DND-41 (cell line): Measurements from ENCODE around the gene CCDC192.
A peak's percentile ranks its signal among the peaks of the same experiment; 100 is the strongest.

ENCODE experiments used
- ATAC-seq: fragments of 200-7000 bp; cut with Tn5 transposase; 3 replicates; pipeline ENCODE4 v1.9.1; 2021; ENCODE audit warnings: low read depth; ENCODE audit not compliant: insufficient read depth
- DNase-seq: peaks from one replicate; pipeline ENCODE4 v3.0.0-alpha.2; 2020
- H2AFZ ChIP-seq: 2 replicates; pipeline ENCODE4 v1.6.0; 2012; ENCODE audit warnings: low read depth, low read length
- H3K27ac ChIP-seq: 2 replicates; pipeline ENCODE4 v1.5.1; 2012; ENCODE audit warnings: low read length, inconsistent platforms
- H3K27me3 ChIP-seq: fragments of 200-600 bp; sonication (generic); 2 replicates; pipeline ENCODE4 v1.6.0; 2012; ENCODE audit warnings: low read length, mild to moderate bottlenecking, inconsistent platforms; ENCODE audit not compliant: insufficient read depth, poor library complexity
- H3K36me3 ChIP-seq: 2 replicates; pipeline ENCODE4 v1.5.1; 2012; ENCODE audit warnings: low read length, inconsistent platforms; ENCODE audit not compliant: insufficient read depth
- H3K4me1 ChIP-seq: 2 replicates; pipeline ENCODE4 v1.5.1; 2012; ENCODE audit warnings: mild to moderate bottlenecking, low read length; ENCODE audit not compliant: insufficient read depth
- H3K4me2 ChIP-seq: 2 replicates; pipeline ENCODE4 v1.6.0; 2012; ENCODE audit warnings: mild to moderate bottlenecking, moderate library complexity, low read length, inconsistent platforms; ENCODE audit not compliant: insufficient read depth
- H3K4me3 ChIP-seq, 2 experiments: fragments of 200-600 bp in 1 of 2; shearing (Covaris generic) in 1 of 2; 2 replicates each; pipeline ENCODE4 v1.5.1; 2012 to 2016; ENCODE audit warnings: inconsistent platforms in 2 of 2, low read length in 2 of 2, mild to moderate bottlenecking in 2 of 2, low read depth in 1 of 2, moderate library complexity in 1 of 2
- H3K79me2 ChIP-seq: 2 replicates; pipeline ENCODE4 v1.6.0; 2012; ENCODE audit warnings: low read length, inconsistent platforms; ENCODE audit not compliant: insufficient read depth
- H3K9ac ChIP-seq: 2 replicates; pipeline ENCODE4 v1.6.0; 2012; ENCODE audit warnings: low read depth, mild to moderate bottlenecking, inconsistent platforms, low read length, moderate library complexity
- H3K9me3 ChIP-seq: 2 replicates; pipeline ENCODE4 v1.5.1; 2012; ENCODE audit warnings: low read length, moderate library complexity, mild to moderate bottlenecking, inconsistent platforms; ENCODE audit not compliant: insufficient read depth, severe bottlenecking
- H4K20me1 ChIP-seq: 2 replicates; pipeline ENCODE4 v1.6.0; 2012; ENCODE audit warnings: low read length; ENCODE audit not compliant: insufficient read depth
- CTCF ChIP-seq: IDR thresholded peaks from 2 replicates; pipeline ENCODE4 v1.5.1; 2012; ENCODE audit warnings: borderline replicate concordance, low read length, moderate library complexity, mild to moderate bottlenecking; ENCODE audit not compliant: poor library complexity, severe bottlenecking; ENCODE audit errors: extremely low read depth
- EZH2 ChIP-seq: IDR thresholded peaks from 3 replicates; pipeline ENCODE4 v1.6.1; 2012; ENCODE audit warnings: borderline replicate concordance, low read depth, mild to moderate bottlenecking, moderate library complexity, low read length, inconsistent platforms; ENCODE audit not compliant: severe bottlenecking

CCDC192 gene

GRCh38 chr5:127959152-127959764 lies 256.1 kb downstream of the CCDC192 start:
- peaks cover 33% of the 10 kb centered on the region for H3K4me1 ChIP-seq
- H3K79me2 ChIP-seq = no peaks in the 10 kb centered on the region
- TF ChIP-seq CTCF (no peak), EZH2 (no peak)
- H3K27me3 ChIP-seq = no peaks in the 10 kb centered on the region
- H2AFZ ChIP-seq = no peak overlapping the region
- H3K4me3 ChIP-seq = no peak overlapping the region
- ATAC-seq (peak; percentile 76), DNase-seq (peak; percentile 72)
- H3K36me3 ChIP-seq = no peaks in the 10 kb centered on the region
- H3K9ac ChIP-seq = peak overlapping the region; percentile 20; the same call in 1 of the 2 replicates
- peak overlapping the region; percentile 43; the same call in 1 of the 2 replicates for H3K4me2 ChIP-seq
- peak overlapping the region; percentile 44 for H3K27ac ChIP-seq
- no peaks in the 10 kb centered on the region for H3K9me3 ChIP-seq
- H4K20me1 ChIP-seq = no peaks in the 10 kb centered on the region

GRCh38 chr5:127960270-127960691 lies 257.1 kb downstream of the CCDC192 start:
- ATAC-seq (peak; percentile 57; the same call in 2 of the 3 replicates), DNase-seq (peak; percentile 7)
- TF ChIP-seq EZH2 (no peak), CTCF (no peak)
- Histone ChIP-seq H3K4me2 (peak overlapping the region; percentile 14; the same call in 1 of the 2 replicates), H3K79me2 (no peaks in the 10 kb centered on the region), H2AFZ (0 out of 2 replicates have a peak overlapping the region, but pooled peaks have one; percentile 25), H3K4me3 (no peak overlapping the region), H3K36me3 (no peaks in the 10 kb centered on the region), H3K9me3 (no peaks in the 10 kb centered on the region), H3K27ac (peak overlapping the region; percentile 44; the same call in 1 of the 2 replicates), H4K20me1 (no peaks in the 10 kb centered on the region), H3K4me1 (peaks cover 33% of the 10 kb centered on the region), H3K9ac (0 out of 2 replicates have a peak overlapping the region, but pooled peaks have one; percentile 20), H3K27me3 (no peaks in the 10 kb centered on the region)

- DNase-seq = no peak
- ATAC-seq = no peak
- Histone ChIP-seq H3K4me2 (no peak overlapping the region), H3K9ac (no peak overlapping the region), H3K4me3 (no peak overlapping the region), H3K4me1 (peaks cover 33% of the 10 kb centered on the region), H3K36me3 (no peaks in the 10 kb centered on the region), H3K9me3 (no peaks in the 10 kb centered on the region), H3K27ac (no peak overlapping the region), H4K20me1 (no peaks in the 10 kb centered on the region), H3K27me3 (no peaks in the 10 kb centered on the region), H3K79me2 (no peaks in the 10 kb centered on the region), H2AFZ (no peak overlapping the region)
- TF ChIP-seq EZH2 = no peak
- TF ChIP-seq CTCF = no peak
Measured at GRCh38 chr5:127961006-127961762, 258.0 kb downstream of the CCDC192 start.
